Measurements from ENCODE around the gene FAM114A2.

GRCh38 chr5:153972240-153972639 lies 66.5 kb downstream of the FAM114A2 start:
- TF ChIP-seq POLR2AphosphoS5 (IDR thresholded peaks at IDR 0.05; ENCODE audit: borderline replicate concordance, low read depth, low read length) (no peak), EZH2 (IDR thresholded peaks at IDR 0.05) (no peak)
